Measurements from ENCODE around the gene MED7. TPM values are rescaled to one million over a fixed set of nuclear protein-coding genes. Genes with fewer than 3 reads are reported as not detected.

MED7 gene
- total and polyA plus RNA-seq, 2 donors (not counting 1 experiment from before 2014, with no cell fraction given) = 5.8 to 21.4 TPM

DNA sequence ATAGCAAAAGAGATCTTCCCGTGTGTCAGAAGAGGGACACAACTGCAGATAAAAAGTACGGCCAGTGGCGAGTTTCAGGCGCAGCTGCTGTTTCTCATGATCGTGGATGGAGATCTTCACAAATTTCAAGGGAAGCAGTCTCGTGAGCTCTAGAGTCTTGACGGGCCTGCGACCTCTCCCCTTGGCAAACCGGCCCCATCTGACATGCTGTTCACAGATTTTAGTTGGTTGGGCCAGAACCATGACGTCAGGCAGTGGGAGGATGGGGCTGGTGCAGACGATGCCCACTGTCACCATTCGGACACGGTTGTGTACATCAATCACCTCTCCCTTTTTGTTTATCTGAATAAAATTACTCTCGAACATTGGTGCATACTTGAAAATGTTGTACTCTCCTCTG lies 23.0 kb upstream of the MED7 start:
- Histone ChIP-seq H3K27ac (ENCODE audit: low read length in 2 of 2) (no peak overlapping the region), H3K4me1 (ENCODE audit: control insufficient read depth in 2 of 2, insufficient read depth in 2 of 2, low read length in 2 of 2) (peaks cover 0 to 3% of the 10 kb centered on the region in 2 donors), H3K27me3 (replicated peaks in 1 of 4; ENCODE audit: control extremely low read depth in 1 of 4, control insufficient read depth in 3 of 4, insufficient read depth in 4 of 4, low read length in 3 of 4) (no peaks in the 10 kb centered on the region), H3K4me2 (replicated peaks; ENCODE audit: low read depth, low read length, poor library complexity, severe bottlenecking) (no peak overlapping the region), H3K9me3 (ENCODE audit: control extremely low read depth in 1 of 3, control insufficient read depth in 2 of 3, insufficient read depth in 1 of 3, low read length in 2 of 3) (peaks cover 0 to 4% (median 3%) of the 10 kb centered on the region in 3 donors), H4K20me1 (ENCODE audit: control insufficient read depth, insufficient read depth, low read length, poor library complexity, severe bottlenecking) (no peaks in the 10 kb centered on the region), H3K36me3 (replicated peaks in 1 of 2; ENCODE audit: control extremely low read depth in 1 of 2, control insufficient read depth in 1 of 2, extremely low read depth in 1 of 2, insufficient read depth in 2 of 2, low read length in 1 of 2) (no peaks in the 10 kb centered on the region), H2AFZ (ENCODE audit: insufficient read depth, low read depth, low read length, poor library complexity, severe bottlenecking) (no peak overlapping the region), H3K9ac (ENCODE audit: low read length) (no peak overlapping the region), H3K79me2 (ENCODE audit: control insufficient read depth, insufficient read depth, low read length) (no peaks in the 10 kb centered on the region), H3K4me3 (ENCODE audit: control extremely low read depth in 1 of 5, extremely low read depth in 1 of 5, insufficient read depth in 1 of 5, low read depth in 2 of 5, low read length in 4 of 5) (no peak overlapping the region)
- intact Hi-C loops (cut with micrococcal nuclease) = no loop called here
- CTCF ChIA-PET = interaction anchor here (0.6 to 1.0 kb wide), 2 partner anchors 8 to 15 kb away, joined by 4 read pairs; no protein-coding TSS in a partner anchor
- no peak overlapping the region for H3K4me3 Mint-ChIP-seq
- no peak overlapping the region for H3K27ac Mint-ChIP-seq
- ATAC-seq (ENCODE audit: low read depth) (no peak), DNase-seq (no peak)
- H3K4me1 Mint-ChIP-seq = peaks cover 4% of the 10 kb centered on the region
- H3K27me3 Mint-ChIP-seq = no peaks in the 10 kb centered on the region
- TF ChIP-seq, protein P1, sequence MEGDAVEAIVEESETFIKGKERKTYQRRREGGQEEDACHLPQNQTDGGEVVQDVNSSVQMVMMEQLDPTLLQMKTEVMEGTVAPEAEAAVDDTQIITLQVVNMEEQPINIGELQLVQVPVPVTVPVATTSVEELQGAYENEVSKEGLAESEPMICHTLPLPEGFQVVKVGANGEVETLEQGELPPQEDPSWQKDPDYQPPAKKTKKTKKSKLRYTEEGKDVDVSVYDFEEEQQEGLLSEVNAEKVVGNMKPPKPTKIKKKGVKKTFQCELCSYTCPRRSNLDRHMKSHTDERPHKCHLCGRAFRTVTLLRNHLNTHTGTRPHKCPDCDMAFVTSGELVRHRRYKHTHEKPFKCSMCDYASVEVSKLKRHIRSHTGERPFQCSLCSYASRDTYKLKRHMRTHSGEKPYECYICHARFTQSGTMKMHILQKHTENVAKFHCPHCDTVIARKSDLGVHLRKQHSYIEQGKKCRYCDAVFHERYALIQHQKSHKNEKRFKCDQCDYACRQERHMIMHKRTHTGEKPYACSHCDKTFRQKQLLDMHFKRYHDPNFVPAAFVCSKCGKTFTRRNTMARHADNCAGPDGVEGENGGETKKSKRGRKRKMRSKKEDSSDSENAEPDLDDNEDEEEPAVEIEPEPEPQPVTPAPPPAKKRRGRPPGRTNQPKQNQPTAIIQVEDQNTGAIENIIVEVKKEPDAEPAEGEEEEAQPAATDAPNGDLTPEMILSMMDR (IDR thresholded peaks at IDR 0.05) = no peak
- no peak for TF ChIP-seq EZH2 (IDR thresholded peaks at IDR 0.05; ENCODE audit: borderline replicate concordance, insufficient read depth, low read depth, low read length, poor library complexity, severe bottlenecking)
- WGBS (ENCODE audit: insufficient coverage) = 96% methylated on average over 12 of the region's 14 CpGs
- peaks cover 2% of the 10 kb centered on the region for H3K9me3 Mint-ChIP-seq (ENCODE audit: insufficient read depth)
- POLR2A ChIA-PET = no interaction called here

DNA sequence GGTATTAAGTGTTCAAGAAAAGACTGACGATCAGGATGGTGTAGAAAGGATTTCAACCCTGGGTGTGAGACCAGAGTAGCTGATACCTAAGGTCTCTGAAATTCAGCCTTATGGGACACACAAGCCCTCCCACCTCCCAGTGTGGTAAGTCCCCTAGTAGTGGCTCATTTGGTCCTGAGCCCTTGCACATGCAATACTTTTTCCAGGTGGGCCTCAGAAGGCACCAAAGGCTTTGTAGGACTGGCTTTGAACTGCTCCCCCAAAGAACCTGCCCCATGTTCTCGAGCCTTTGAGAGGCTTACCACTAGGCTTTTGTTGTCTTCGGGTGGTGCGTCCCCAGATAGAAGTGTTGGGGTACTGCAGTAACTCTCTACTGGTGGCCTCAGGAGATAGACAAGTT lies 22.6 kb upstream of the MED7 start:
- intact Hi-C loops (cut with micrococcal nuclease) = no loop called here
- Histone ChIP-seq H3K27me3 (replicated peaks in 1 of 4; ENCODE audit: control extremely low read depth in 1 of 4, control insufficient read depth in 3 of 4, insufficient read depth in 4 of 4, low read length in 3 of 4) (no peaks in the 10 kb centered on the region), H3K36me3 (replicated peaks in 1 of 2; ENCODE audit: control extremely low read depth in 1 of 2, control insufficient read depth in 1 of 2, extremely low read depth in 1 of 2, insufficient read depth in 2 of 2, low read length in 1 of 2) (no peaks in the 10 kb centered on the region), H3K4me3 (ENCODE audit: control extremely low read depth in 1 of 5, extremely low read depth in 1 of 5, insufficient read depth in 1 of 5, low read depth in 2 of 5, low read length in 4 of 5) (no peak overlapping the region), H4K20me1 (ENCODE audit: control insufficient read depth, insufficient read depth, low read length, poor library complexity, severe bottlenecking) (no peaks in the 10 kb centered on the region), H2AFZ (ENCODE audit: insufficient read depth, low read depth, low read length, poor library complexity, severe bottlenecking) (no peak overlapping the region), H3K9me3 (ENCODE audit: control extremely low read depth in 1 of 3, control insufficient read depth in 2 of 3, insufficient read depth in 1 of 3, low read length in 2 of 3) (peaks cover 0 to under 1% (median 0%) of the 10 kb centered on the region in 3 donors), H3K4me2 (replicated peaks; ENCODE audit: low read depth, low read length, poor library complexity, severe bottlenecking) (no peak overlapping the region), H3K27ac (ENCODE audit: low read length in 2 of 2) (no peak overlapping the region), H3K9ac (ENCODE audit: low read length) (no peak overlapping the region), H3K79me2 (ENCODE audit: control insufficient read depth, insufficient read depth, low read length) (no peaks in the 10 kb centered on the region), H3K4me1 (ENCODE audit: control insufficient read depth in 2 of 2, insufficient read depth in 2 of 2, low read length in 2 of 2) (peaks cover 0 to 3% of the 10 kb centered on the region in 2 donors)
- 100% methylated on average over 3 of the region's 4 CpGs for WGBS (ENCODE audit: insufficient coverage)
- peaks cover 2% of the 10 kb centered on the region for H3K9me3 Mint-ChIP-seq (ENCODE audit: insufficient read depth)
- H3K4me3 Mint-ChIP-seq = no peak overlapping the region
- ATAC-seq (ENCODE audit: low read depth) = no peak
- no peaks in the 10 kb centered on the region for H3K27me3 Mint-ChIP-seq
- CTCF ChIA-PET = interaction anchor here (0.6 to 1.0 kb wide), 2 partner anchors 8 to 15 kb away, joined by 4 read pairs; no protein-coding TSS in a partner anchor
- no peak for TF ChIP-seq EZH2 (IDR thresholded peaks at IDR 0.05; ENCODE audit: borderline replicate concordance, insufficient read depth, low read depth, low read length, poor library complexity, severe bottlenecking)
- TF ChIP-seq, protein P1 (IDR thresholded peaks at IDR 0.05) = no peak
- H3K27ac Mint-ChIP-seq = no peak overlapping the region
- POLR2A ChIA-PET = no interaction called here
- peaks cover 4% of the 10 kb centered on the region for H3K4me1 Mint-ChIP-seq
- no peak for DNase-seq
